ENCODE data around the gene PRDM10. TPM values are rescaled to one million over a fixed set of nuclear protein-coding genes. Genes with fewer than 3 reads are reported as not detected.

PRDM10 gene
- total and polyA plus RNA-seq, 4 donors = 6.8 to 10.8 (median 8.4) TPM

DNA sequence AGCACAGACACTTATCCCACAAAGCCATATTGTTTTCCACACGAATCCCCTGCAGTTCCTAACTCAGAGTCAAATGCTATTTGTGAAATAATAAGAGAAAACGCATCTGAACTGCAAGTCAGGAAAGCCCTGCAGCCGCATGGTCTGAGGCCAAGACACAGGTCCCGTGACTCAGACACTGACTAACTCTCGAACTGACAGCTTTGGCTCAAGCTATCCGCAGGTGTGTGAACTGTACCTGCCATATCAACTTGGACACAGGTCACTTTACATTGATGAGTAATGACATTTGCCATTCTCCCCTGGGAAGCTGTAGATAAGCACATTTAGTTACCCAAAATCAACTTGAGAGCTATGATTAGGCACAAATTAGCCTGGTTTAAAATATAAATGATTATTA, 72.3 kb downstream of the PRDM10 start:
- Histone ChIP-seq H3K9me3 (ENCODE audit: control insufficient read depth, insufficient read depth, low read length) (no peaks in the 10 kb centered on the region), H3K27ac (ENCODE audit: low read depth, low read length) (no peak overlapping the region), H3K36me3 (ENCODE audit: control insufficient read depth, insufficient read depth, low read length) (peaks cover 13% of the 10 kb centered on the region), H3K4me1 (ENCODE audit: control insufficient read depth, insufficient read depth, low read length) (no peaks in the 10 kb centered on the region), H3K4me3 (ENCODE audit: low read depth, low read length) (no peak overlapping the region), H3K27me3 (ENCODE audit: control insufficient read depth, insufficient read depth, low read length) (no peaks in the 10 kb centered on the region)
- WGBS (ENCODE audit: insufficient coverage) = 82% methylated on average over 5 of the region's 6 CpGs
- no peak for DNase-seq (ENCODE audit: low read depth in 4 of 6, low spot score in 6 of 6)

DNA sequence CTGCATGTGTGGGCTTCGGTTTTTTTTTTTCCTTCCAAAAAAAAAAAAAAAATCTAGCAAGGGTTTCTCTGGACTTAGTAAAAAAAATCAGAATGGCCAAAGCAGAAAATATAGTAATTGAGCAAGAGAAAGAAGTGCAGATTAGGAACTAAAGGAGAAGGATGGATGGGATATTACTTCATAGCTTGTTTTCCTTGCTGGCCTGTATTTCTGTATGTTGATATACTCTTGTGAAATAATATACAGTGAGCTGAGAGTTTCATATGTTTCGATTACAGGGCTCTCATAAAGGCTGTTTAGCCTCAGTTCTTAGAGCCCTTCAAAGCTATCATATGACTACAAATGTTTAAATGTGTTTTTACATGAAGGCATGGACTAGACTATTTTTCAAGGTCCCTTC, 72.9 kb downstream of the PRDM10 start:
- DNase-seq (ENCODE audit: low read depth in 4 of 6, low spot score in 6 of 6) = no peak
- Histone ChIP-seq H3K27ac (ENCODE audit: low read depth, low read length) (no peak overlapping the region), H3K9me3 (ENCODE audit: control insufficient read depth, insufficient read depth, low read length) (no peaks in the 10 kb centered on the region), H3K4me3 (ENCODE audit: low read depth, low read length) (no peak overlapping the region), H3K4me1 (ENCODE audit: control insufficient read depth, insufficient read depth, low read length) (no peaks in the 10 kb centered on the region), H3K27me3 (ENCODE audit: control insufficient read depth, insufficient read depth, low read length) (no peaks in the 10 kb centered on the region), H3K36me3 (ENCODE audit: control insufficient read depth, insufficient read depth, low read length) (peaks cover 13% of the 10 kb centered on the region)
- WGBS (ENCODE audit: insufficient coverage) = no CpG with 5 or more reads among the region's 2 CpGs

DNA sequence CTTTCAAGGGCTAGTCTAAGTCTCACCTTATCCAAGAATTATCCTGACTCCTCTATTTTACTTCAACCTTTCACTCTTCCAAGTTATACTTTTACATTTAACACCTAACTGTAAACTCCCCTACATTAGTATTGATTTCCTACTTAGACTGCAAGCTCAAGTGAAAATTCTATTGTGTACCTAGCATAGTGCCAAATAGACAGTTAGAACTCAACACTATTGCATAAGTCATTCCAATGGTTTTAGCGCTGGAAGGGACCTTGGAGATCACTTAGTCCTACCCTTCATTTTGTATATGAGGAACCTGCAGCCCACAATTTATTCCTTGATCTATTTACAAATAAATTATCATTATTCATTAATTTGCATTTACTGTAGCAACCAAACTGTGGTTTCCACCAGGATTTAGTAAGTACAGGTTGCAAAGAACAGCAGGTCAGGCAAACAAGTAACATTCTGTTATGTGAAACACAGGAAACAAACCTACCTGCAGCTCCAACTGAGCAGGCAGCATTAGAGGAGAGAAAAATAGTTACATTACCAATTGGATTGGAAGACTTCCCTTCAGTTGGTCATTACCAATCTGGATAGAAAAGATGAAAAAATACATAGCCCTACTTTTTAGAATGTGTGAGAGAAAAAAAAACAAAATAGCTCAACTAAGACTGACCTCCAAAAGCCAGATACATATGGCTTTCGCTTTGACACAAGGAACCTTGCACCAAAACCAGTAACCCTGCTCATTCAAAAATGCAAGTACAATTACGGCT, 73.5 kb downstream of the PRDM10 start:
- H3K27me3 ChIP-seq (ENCODE audit: control insufficient read depth, insufficient read depth, low read length) = no peaks in the 10 kb centered on the region
- DNase-seq (ENCODE audit: low read depth in 4 of 6, low spot score in 6 of 6) = no peak
- no peaks in the 10 kb centered on the region for H3K9me3 ChIP-seq (ENCODE audit: control insufficient read depth, insufficient read depth, low read length)
- H3K4me3 ChIP-seq (ENCODE audit: low read depth, low read length) = no peak overlapping the region
- H3K36me3 ChIP-seq (ENCODE audit: control insufficient read depth, insufficient read depth, low read length) = peaks cover 13% of the 10 kb centered on the region
- 100% methylated on average over 2 of the region's 3 CpGs for WGBS (ENCODE audit: insufficient coverage)
- no peaks in the 10 kb centered on the region for H3K4me1 ChIP-seq (ENCODE audit: control insufficient read depth, insufficient read depth, low read length)
- no peak overlapping the region for H3K27ac ChIP-seq (ENCODE audit: low read depth, low read length)

DNA sequence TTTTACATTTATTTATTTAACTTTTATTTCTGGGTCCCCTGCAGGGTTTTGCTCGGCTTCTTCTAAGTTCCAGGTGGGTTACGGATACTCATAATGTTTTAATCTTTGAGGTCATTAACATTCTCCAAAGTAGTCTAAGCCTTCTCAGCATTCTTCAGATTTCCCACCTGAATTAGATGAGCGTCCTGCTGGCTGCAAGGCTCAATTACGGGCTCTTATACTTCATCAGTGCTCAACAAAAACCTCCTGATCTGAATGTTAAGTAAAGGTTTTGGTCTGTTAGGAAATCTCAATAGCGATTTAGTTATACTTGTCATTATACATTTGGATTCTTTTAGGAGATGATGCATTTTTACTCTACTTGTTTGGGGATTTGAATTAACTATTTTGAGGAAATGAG, 80.0 kb downstream of the PRDM10 start:
- Histone ChIP-seq H3K4me1 (ENCODE audit: control insufficient read depth, insufficient read depth, low read length) (peaks cover 3% of the 10 kb centered on the region), H3K27me3 (ENCODE audit: control insufficient read depth, insufficient read depth, low read length) (no peaks in the 10 kb centered on the region), H3K27ac (ENCODE audit: low read depth, low read length) (no peak overlapping the region), H3K36me3 (ENCODE audit: control insufficient read depth, insufficient read depth, low read length) (peaks cover 16% of the 10 kb centered on the region), H3K9me3 (ENCODE audit: control insufficient read depth, insufficient read depth, low read length) (no peaks in the 10 kb centered on the region), H3K4me3 (ENCODE audit: low read depth, low read length) (no peak overlapping the region)
- WGBS (ENCODE audit: insufficient coverage) = no CpG with 5 or more reads among the region's 5 CpGs
- DNase-seq (ENCODE audit: low read depth in 4 of 6, low spot score in 6 of 6) = no peak

DNA sequence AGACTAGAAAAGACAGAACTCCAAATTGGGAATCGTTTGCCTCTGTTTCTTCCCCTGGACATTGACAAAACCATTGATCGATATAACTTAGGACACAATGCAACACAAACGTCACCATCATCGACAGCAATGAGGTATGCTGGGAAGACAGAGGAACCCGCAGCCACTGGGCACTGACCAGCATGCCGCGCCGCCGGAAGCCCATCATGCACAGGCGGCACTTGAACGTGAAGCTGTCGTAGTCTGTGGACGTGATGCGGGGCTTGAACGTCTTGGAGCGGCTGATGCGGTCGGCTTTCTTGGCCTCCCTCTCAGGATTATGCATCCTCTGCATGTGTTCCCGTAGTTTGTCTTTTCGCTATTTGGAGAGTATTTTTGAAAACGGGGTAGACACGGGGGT, 84.3 kb downstream of the PRDM10 start:
- H3K27me3 ChIP-seq (ENCODE audit: control insufficient read depth, insufficient read depth, low read length) = no peaks in the 10 kb centered on the region
- H3K27ac ChIP-seq (ENCODE audit: low read depth, low read length) = no peak overlapping the region
- H3K4me3 ChIP-seq (ENCODE audit: low read depth, low read length) = no peak overlapping the region
- DNase-seq (ENCODE audit: low read depth in 4 of 6, low spot score in 6 of 6) = no peak
- 93% methylated on average over 14 of the region's 22 CpGs for WGBS (ENCODE audit: insufficient coverage)
- H3K36me3 ChIP-seq (ENCODE audit: control insufficient read depth, insufficient read depth, low read length) = peaks cover 31% of the 10 kb centered on the region
- peaks cover under 1% of the 10 kb centered on the region for H3K4me1 ChIP-seq (ENCODE audit: control insufficient read depth, insufficient read depth, low read length)
- no peaks in the 10 kb centered on the region for H3K9me3 ChIP-seq (ENCODE audit: control insufficient read depth, insufficient read depth, low read length)

DNA sequence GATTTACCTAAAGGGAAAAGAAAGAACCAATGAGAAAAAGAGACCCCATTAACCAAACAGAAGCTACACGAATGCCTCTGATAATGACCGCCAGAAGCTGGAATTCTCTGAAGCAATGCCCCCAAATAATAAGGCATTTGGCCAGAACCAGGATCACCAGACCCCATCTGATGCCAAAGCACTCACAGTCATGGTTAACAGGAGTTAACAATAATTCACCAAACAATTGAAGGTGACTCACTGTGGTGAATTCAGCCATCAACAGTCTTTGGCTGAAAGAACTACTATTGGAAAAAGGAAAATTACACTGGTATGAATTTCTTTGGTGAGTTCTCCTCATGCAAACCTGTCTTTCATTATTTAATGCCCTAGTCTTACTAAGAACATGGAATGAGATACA, 85.4 kb downstream of the PRDM10 start:
- Histone ChIP-seq H3K27me3 (ENCODE audit: control insufficient read depth, insufficient read depth, low read length) (no peaks in the 10 kb centered on the region), H3K36me3 (ENCODE audit: control insufficient read depth, insufficient read depth, low read length) (peaks cover 36% of the 10 kb centered on the region), H3K4me3 (ENCODE audit: low read depth, low read length) (no peak overlapping the region), H3K27ac (ENCODE audit: low read depth, low read length) (no peak overlapping the region), H3K4me1 (ENCODE audit: control insufficient read depth, insufficient read depth, low read length) (no peaks in the 10 kb centered on the region), H3K9me3 (ENCODE audit: control insufficient read depth, insufficient read depth, low read length) (no peaks in the 10 kb centered on the region)
- DNase-seq (ENCODE audit: low read depth in 4 of 6, low spot score in 6 of 6) = no peak
- WGBS (ENCODE audit: insufficient coverage) = 90% methylated on average over 2 of the region's 2 CpGs

DNA sequence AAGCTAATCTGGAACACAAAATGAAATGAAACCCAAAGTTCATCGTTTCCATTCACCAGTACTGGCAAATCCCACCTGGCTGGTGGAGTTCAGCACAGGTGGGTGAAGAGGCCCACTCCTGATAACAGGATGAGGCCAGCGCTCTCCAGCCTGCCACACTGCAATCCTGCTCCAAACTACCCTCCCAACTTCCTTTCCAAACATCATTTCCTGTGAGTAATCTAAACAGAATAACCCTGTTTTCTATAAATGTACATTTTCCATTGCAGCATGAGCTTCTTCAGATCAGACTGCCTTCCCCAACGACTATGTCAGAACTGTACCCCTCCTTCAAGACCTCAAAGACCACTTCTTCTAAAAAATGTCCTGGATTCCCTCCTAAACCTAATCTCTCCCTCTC, 91.3 kb downstream of the PRDM10 start:
- Histone ChIP-seq H3K27me3 (ENCODE audit: control insufficient read depth, insufficient read depth, low read length) (no peaks in the 10 kb centered on the region), H3K27ac (ENCODE audit: low read depth, low read length) (no peak overlapping the region), H3K4me1 (ENCODE audit: control insufficient read depth, insufficient read depth, low read length) (no peaks in the 10 kb centered on the region), H3K9me3 (ENCODE audit: control insufficient read depth, insufficient read depth, low read length) (no peaks in the 10 kb centered on the region), H3K36me3 (ENCODE audit: control insufficient read depth, insufficient read depth, low read length) (peaks cover 46% of the 10 kb centered on the region), H3K4me3 (ENCODE audit: low read depth, low read length) (no peak overlapping the region)
- no peak for DNase-seq (ENCODE audit: low read depth in 4 of 6, low spot score in 6 of 6)
- 86% methylated on average over 2 of the region's 3 CpGs for WGBS (ENCODE audit: insufficient coverage)

GRCh38 chr11:129910360-129910759, 92.3 kb downstream of the PRDM10 start:
- Histone ChIP-seq H3K4me1 (ENCODE audit: control insufficient read depth, insufficient read depth, low read length) (no peaks in the 10 kb centered on the region), H3K4me3 (ENCODE audit: low read depth, low read length) (no peak overlapping the region), H3K9me3 (ENCODE audit: control insufficient read depth, insufficient read depth, low read length) (no peaks in the 10 kb centered on the region), H3K27me3 (ENCODE audit: control insufficient read depth, insufficient read depth, low read length) (no peaks in the 10 kb centered on the region), H3K27ac (ENCODE audit: low read depth, low read length) (no peak overlapping the region), H3K36me3 (ENCODE audit: control insufficient read depth, insufficient read depth, low read length) (peaks cover 44% of the 10 kb centered on the region)
- WGBS (ENCODE audit: insufficient coverage) = 84% methylated on average over 5 of the region's 7 CpGs
- no peak for DNase-seq (ENCODE audit: low read depth in 4 of 6, low spot score in 6 of 6)

- WGBS (ENCODE audit: insufficient coverage) = 100% methylated on average over 7 of the region's 8 CpGs
- H3K27me3 ChIP-seq (ENCODE audit: control insufficient read depth, insufficient read depth, low read length) = no peaks in the 10 kb centered on the region
- peaks cover 28% of the 10 kb centered on the region for H3K36me3 ChIP-seq (ENCODE audit: control insufficient read depth, insufficient read depth, low read length)
Measured at GRCh38 chr11:129905402-129905801, 97.2 kb downstream of the PRDM10 start.

DNA sequence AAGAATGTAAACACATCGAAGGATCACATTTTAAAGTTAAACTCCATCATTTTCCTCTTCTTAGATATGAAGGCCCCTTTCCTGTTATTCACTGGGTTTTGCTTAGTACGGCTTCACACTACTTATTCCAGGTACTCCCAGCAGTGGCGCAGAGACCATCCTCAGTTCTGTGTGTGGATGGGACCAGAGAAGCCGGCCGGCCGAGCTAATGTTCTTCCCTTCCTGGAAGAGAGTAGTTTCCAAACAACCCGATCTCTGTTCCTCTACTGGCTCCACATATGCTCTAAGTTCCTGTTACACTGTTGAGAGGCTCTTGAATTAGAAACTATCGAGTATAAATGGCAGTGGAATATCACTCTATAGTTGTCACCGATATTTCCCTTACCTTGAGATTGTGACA, 106.6 kb downstream of the PRDM10 start:
- no peaks in the 10 kb centered on the region for H3K27me3 ChIP-seq (ENCODE audit: control insufficient read depth, insufficient read depth, low read length)
- peaks cover 7% of the 10 kb centered on the region for H3K4me1 ChIP-seq (ENCODE audit: control insufficient read depth, insufficient read depth, low read length)
- H3K9me3 ChIP-seq (ENCODE audit: control insufficient read depth, insufficient read depth, low read length) = no peaks in the 10 kb centered on the region
- no CpG with 5 or more reads among the region's 9 CpGs for WGBS (ENCODE audit: insufficient coverage)
- peak overlapping the region; percentile 70 for H3K27ac ChIP-seq (ENCODE audit: low read depth, low read length)
- H3K4me3 ChIP-seq (ENCODE audit: low read depth, low read length) = peak overlapping the region; percentile 73
- no peaks in the 10 kb centered on the region for H3K36me3 ChIP-seq (ENCODE audit: control insufficient read depth, insufficient read depth, low read length)
- no peak for DNase-seq (ENCODE audit: low read depth in 4 of 6, low spot score in 6 of 6)

More at GRCh38 chr11:129905402-129905801, 97.2 kb downstream of the PRDM10 start:
- no peaks in the 10 kb centered on the region for H3K9me3 ChIP-seq (ENCODE audit: control insufficient read depth, insufficient read depth, low read length)
- H3K4me1 ChIP-seq (ENCODE audit: control insufficient read depth, insufficient read depth, low read length) = no peaks in the 10 kb centered on the region
- H3K4me3 ChIP-seq (ENCODE audit: low read depth, low read length) = no peak overlapping the region
- no peak overlapping the region for H3K27ac ChIP-seq (ENCODE audit: low read depth, low read length)
- no peak for DNase-seq (ENCODE audit: low read depth in 4 of 6, low spot score in 6 of 6)
